ENCODE measurements around the gene KLHDC1. TPM values are rescaled to one million over a fixed set of nuclear protein-coding genes. Genes with fewer than 3 reads are reported as not detected.
A peak's percentile ranks its signal among the peaks of the same experiment; 100 is the strongest.
"Not testable (repeated sequence)": the region's sequence is repeated elsewhere in the genome, so short reads cannot be mapped to it uniquely, and the experiment has no call there.

Gene KLHDC1, protein sequence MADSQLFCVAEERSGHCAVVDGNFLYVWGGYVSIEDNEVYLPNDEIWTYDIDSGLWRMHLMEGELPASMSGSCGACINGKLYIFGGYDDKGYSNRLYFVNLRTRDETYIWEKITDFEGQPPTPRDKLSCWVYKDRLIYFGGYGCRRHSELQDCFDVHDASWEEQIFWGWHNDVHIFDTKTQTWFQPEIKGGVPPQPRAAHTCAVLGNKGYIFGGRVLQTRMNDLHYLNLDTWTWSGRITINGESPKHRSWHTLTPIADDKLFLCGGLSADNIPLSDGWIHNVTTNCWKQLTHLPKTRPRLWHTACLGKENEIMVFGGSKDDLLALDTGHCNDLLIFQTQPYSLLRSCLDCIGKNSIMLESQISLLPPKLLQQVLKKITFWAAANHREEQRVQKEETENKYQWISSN
- polyA plus RNA-seq (2014; cell fraction: cytosol; rRNA removed) = 0.36 and 0.60 TPM in 2 replicates
- 1.3 and 2.1 TPM in 2 replicates for polyA plus RNA-seq (2014; cell fraction: nucleus; rRNA removed)

DNA sequence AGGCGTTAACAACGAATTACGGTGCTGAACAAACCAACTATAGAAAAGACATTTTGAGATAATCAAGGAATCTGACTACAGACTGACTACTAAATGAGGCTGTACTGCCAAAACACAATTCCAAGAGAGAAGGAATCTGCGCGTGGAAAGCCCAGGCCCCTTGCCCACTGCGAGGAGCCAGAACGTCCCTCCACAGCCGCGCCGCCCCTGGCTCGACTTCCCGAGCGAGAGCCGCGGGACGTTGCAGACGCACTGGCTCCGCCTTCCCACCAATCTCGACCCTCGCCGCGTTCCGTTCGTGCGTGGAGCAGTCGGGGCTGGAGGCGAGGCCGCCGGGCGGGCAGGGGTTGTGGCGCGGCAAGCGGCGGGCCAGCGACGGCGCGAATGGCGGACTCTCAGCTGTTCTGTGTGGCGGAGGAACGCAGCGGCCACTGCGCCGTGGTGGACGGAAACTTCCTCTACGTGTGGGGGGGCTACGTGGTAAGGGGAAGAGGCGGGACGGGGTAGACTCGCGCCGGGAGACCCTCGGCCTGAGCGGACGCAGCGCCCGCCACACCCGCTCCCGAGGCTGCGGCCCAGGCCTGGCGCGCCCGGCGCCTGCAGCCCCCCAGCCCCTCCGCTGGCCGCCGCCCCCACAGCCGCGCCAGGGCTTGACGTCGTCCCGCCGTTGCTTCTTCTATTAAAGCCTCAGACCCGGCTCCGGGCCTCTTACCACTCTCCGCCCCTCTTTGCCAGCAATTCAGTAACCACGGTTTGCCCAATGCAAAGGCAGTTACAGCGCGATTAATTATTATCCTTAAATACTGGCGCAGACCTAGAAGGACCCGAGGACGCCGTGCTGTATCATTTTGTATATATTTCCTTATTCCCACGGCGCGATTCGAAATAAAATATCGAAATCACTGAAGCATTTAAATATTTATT, at the start of gene KLHDC1:
Gene KLHDC1 (plus strand): TSS at position 310 of the 924 bp plus-strand sequence. CDS start 75 bp downstream, at position 385.
- peak; percentile 57 for DNase-seq (ENCODE audit: low spot score)

DNA sequence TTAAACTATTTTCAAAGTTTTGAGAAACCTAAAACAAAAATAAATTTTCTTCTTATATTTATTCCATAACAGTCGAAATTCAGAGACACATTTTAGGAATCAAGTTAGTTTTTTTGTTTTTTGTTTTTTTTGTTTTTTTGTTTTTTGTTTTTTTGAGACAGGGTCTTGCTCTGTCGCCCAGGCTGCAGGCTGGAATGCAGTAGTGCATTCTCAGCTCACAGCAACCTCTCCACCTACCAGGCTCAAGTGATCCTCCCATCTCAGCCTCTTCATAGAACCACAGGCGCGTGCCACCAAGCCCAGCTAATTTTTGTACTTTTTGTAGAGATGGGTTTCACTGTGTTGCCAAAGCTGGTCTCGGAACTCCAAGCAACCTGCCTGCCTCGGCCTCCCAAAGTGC, 39.4 kb upstream of the KLHDC1 start:
- no peak for DNase-seq (ENCODE audit: low spot score)

DNA sequence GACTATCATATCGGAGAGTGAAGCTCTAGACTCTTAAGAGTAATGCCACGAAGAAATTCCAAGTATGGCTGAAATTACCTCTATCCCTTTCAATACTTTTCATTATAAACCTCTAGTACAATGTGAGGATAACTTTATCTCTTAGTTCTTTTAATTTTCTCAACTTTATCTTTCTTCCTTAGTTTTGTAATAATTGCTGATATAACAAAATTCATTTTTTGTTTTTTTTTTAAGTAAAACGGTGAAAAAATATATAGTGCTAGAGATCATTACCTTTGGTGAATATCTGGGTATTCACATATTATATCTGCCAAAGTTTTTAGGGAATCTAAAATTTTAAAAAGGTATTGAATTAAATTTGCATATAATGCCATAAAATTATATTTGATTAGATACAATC, 38.4 kb upstream of the KLHDC1 start:
- DNase-seq (ENCODE audit: low spot score) = no peak

DNA sequence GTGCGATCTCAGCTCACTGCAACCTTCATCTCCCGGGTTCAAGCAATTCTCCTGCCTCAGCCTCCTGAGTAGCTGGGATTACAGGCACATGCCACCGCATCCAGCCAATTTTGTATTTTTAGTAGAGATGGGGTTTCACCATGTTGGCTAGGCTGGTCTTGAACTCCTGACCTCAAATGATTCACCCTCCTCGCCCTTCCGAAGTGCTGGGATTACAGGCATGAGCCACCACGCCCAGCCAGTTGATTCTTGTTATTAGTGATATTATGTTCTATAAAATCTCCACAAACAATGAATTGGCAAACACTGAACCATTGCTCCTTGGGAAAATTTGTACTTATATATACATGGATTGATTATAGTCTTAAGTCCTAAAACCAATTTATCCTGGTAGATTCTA, 35.4 kb upstream of the KLHDC1 start:
- DNase-seq (ENCODE audit: low spot score) = not testable (repeated sequence)

DNA sequence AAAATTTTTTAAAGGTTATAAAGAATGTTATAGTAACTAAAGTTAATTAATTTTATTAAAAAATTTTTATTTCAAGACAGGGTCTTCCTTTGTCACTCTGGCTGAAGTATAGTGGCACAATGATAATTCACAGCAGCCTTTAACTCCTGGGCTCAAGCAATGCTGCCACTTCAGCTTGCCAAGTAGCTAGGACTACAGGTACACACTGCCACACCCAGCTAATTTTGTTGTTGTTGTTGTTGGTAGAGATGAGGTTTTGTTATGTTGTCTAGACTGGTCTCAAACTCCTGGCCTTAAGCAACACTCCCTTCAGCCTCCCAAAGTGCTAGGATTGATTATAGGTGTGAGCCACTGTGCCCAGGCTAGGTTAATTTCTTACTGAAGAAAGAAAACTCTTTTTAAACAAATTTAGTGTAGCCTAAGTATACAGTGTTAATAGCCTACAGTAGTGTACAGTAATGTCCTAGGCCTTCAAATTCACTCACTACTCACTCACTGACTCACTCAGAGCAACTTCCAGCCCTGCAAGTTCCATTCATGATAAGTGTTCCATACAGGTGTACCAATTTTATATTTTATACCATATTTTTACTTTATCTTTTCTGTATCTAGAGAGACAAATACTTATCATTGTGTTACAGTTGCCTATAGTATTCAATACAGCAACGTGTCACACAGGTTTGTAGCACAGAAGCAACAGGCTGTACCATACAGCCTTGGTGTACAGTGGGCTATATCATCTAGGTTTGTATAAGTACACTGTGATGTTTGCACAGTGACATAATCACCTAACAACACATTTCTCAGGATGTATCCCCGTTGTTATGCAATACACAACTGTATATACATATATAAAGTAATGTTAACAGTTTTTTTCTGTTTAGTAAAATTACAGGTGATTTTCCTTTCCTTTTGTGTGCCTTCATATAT, 33.1 kb upstream of the KLHDC1 start:
- no peak for DNase-seq (ENCODE audit: low spot score)

DNA sequence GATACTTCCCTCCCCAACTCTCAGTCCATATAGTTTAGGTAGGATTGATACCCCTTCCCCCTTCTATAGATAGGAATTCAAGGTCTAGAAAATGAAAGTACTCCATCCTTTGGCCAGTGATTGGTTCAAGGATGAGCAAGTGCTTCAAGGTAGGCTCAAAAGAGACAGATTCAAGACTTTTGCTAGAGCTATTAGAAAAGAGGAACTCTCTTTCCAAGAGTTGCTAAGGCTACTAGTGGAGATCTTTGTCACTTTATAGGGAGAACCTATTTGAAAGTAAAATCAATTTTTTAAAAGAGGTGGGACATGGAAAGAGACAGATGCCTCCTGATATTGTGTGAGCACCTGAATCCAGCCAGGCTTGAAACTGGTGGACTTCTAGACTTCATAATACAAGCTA, 22.4 kb upstream of the KLHDC1 start:
- no peak for DNase-seq (ENCODE audit: low spot score)

DNA sequence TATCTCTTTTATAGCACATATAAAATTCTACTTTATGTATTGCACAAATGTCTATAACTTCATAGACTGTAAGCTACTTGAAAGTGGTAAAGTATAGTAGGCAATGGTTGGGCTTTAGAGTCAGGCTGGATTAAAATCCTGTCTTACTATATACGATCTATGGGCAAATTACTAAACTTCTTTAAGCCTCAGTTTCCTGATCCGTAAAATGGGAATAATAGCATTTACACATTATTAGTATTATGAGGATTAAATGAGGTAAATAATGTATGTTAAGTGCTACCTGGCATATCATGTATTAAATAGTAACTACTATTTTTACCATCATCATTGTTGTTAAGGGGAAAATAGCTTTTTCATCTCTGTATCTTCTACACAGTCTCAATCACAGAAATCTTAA, 19.3 kb upstream of the KLHDC1 start:
- DNase-seq (ENCODE audit: low spot score) = no peak

DNA sequence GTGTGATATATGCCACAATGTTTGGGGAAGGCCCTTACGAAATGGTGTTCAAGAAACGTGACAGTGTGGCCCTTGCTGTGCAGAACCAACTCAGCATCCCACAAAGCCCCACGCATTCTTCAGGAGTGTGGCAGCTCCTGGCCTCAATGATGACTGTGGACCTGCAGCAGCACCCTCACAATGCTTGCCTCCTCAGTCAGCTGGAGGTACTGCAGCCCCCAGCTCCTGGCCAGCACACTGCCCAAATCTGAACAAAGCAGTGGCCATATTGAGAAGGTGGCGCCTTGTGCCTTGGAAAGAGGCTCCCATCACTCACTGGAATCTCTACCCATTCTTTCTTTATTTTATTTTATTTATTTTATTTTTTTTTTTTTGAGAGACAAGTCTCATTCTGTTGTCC, 15.3 kb upstream of the KLHDC1 start:
- no peak for DNase-seq (ENCODE audit: low spot score)

DNA sequence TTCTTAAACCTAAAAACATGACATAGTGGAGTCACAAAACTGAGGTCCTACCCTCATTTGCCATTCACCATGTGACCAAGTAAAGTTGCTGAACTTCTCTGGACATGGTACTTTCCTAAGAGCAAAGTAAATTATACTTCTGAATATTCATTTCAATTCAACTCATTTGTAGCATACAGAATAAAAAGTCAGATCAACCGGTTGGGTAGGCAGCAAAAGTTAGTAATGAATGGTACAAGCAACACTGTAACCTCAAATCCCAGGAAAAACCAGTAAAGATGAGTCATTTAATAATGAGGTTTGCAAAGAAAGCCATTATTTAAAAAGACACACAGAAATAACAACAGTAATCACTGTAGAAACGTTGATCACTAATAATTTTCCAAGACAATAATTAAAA, 13.6 kb upstream of the KLHDC1 start:
- no peak for DNase-seq (ENCODE audit: low spot score)

DNA sequence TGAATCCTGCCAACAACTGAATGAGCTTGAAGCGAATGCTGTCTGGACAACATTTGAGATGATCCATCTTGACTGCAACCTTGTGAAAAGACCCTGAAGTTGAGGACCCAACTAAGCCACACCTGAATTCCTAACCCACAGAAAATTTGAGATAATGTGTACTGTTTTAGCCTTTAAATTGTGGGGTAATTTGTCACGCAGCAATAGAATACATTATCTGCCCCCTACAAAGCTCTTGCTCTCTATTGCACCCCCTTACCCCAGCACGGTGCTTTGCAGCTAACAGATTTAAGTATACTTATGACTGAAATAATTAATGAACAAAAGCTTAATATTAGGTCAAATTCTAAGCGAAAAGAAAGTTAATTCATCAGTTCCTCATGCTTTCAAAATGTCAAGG, 6.5 kb upstream of the KLHDC1 start:
- no peak for DNase-seq (ENCODE audit: low spot score)

DNA sequence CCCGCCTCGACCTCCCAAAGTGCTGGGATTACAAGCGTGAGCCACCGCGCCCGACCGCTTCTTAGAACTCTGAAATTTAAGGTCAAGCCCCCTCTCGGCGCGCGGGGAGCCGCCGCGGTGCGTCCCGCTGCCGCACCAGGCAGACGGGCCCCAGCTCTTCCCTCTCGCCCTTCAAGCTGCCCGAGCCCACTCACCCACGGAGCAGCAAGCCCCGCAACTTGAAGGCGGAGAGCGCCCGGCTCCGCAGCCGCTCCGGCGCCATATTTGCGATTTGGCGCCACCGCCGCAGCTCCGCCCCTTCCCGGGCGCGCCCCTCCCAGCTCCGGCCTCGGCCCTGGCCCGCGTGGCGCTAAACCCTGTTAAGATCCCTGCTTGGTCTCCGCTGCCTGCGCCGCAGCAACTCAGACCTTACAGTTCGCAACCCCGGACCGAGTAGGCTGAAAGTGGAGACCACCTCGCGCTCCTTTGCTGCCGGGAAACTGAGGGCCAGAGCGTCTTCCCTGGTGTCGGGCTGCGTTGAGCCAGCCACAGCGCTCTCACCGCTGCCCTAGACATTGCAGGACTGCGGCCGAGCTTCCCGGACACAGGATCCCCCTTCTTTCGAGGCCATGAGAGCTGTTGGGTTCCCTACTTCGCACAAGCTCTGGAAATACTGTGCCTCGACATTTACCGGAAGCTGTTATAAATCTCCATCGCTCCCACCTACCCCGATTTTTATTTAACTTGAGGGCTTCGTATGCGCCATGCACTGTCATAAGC, 4.8 kb upstream of the KLHDC1 start, which contains the start of gene POLE2:
Gene POLE2 (minus strand): TSS at position 273 of the 759 bp plus-strand sequence. CDS start 11 bp downstream, at position 262.
- DNase-seq (ENCODE audit: low spot score) = peak; percentile 83

DNA sequence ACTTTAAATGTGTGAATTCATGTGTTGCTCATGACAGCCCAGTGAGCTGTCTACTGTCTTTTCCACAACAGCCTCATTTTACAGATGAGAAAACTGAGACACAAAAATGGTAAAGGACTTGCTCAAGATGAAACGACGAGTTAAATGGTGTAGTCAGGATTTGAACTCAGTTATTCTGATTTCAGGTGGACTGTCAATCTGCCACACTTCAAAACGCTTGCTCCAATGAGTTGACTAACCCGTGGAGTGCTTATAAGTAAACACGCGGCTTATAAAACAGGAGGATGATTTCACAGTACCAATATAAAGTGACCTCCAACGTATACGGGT, 4.3 kb upstream of the KLHDC1 start:
- no peak for DNase-seq (ENCODE audit: low spot score)

DNA sequence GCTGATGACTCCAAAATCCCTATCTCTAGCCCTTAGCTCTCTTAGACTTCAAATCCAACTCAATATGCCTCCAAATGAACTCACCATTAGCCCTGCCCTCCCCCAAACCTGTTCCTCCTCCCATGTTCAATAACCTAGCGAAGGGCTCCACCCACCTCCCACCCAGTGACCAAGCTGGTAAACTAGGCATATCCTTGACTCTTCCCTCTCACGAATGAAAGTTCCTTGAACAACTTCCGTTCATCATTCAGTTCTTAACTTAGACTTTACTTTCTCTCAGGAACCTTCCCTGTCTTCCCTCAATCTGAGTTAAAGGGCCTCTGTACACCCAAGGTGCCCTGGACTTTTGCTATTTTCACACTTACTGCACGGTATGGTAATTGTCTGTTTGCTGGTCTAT, 1.9 kb upstream of the KLHDC1 start:
- no peak for DNase-seq (ENCODE audit: low spot score)

DNA sequence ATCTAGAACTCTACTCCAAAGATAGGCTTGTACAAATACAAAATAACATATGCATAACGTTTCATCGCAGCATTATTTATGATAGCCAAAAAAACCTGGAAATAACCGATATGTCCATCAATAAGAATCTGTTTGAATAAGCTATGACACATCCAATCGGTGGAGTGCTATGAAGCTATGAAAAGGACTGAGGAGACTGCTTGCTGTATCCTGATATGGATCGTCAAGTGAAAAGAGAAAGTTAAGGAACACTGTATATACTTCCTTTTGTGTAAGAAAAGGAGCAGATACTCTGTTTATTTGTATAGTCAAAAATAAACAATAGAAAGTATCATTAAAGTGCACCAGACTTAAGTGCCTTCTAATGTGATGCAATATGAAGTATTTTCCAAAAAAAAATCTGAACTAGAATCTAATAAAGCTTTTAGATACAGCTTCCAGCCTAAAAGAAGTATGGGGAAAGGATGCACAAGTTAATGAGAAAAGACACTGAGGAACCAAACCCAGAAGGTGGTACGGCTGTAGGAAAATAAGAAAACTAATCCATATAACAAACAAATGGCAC, 645 bp upstream of the KLHDC1 start:
- DNase-seq (ENCODE audit: low spot score) = no peak

DNA sequence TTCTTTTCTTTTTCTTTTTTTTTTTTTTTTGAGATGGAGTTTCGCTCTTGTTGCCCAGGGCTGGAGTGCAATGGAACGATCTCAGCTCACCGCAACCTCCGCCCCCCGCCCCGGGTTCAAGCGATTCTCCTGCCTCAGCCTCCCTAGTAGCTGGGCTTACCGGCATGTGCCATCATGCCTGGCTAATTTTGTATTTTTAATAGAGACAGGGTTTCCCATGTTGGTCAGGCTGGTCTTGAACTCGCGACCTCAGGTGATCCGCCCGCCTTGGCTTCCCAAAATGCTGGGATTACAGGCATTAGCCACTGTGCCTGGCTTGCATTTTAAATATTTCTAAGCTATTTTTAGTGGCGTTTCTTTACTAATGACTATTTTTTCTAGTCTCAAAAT, 810 bp downstream of the KLHDC1 start:
- DNase-seq (ENCODE audit: low spot score) = not testable (repeated sequence)

DNA sequence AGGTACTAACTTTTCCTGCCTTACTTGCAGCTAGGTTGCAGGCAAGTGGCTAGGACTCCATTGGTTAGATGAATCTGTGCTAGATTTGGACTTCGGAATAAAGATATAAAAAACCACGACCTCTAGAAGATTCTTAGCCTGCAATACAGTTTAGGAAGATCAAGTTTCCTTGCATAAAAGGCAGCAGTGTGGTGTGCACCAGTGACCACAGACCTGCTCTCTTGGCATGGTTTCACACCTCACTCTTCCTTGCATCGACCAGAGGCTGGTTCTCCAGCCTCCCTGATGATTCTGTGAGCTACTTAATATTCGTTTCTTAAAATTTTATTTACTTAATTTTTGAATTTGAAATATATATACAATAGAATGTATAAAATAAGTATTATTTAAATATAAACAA, 9.8 kb downstream of the KLHDC1 start:
- DNase-seq (ENCODE audit: low spot score) = no peak

DNA sequence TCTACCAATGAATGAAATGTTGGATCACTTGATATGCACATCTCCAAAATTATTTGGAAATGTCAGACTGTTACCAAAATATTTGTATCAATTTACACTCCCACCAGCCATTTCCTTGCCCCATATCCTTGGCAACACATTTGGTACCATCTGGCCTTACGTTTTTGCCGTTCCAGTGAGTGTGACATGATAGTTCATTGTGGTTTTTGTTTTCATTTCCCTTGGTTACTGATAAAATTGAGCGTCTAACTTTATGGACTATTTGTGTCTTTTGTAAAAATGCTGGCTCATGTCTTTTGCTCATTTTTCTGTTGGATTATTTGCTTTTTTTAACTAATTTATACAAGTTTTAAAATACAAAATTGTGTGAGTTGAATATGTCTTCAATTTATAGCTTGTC, 11.0 kb downstream of the KLHDC1 start:
- DNase-seq (ENCODE audit: low spot score) = no peak

DNA sequence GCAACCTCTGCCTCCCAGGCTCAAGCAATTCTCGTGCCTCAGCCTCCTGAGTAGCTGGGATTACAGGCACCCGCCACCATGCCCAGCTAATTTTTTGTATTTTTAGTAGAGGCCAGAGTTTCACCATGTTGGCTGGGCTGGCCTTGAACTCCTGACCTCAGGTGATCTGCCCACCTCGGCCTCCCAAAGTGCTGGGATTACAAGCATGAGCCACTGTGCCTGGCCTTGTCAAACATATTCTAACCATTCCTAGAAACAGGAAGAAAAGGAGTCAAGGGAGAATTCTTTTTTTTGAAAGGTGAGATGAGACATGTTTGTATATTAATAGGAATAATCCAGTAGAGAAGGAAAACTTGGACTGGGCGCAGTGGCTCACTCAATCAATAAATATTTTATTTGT, 11.6 kb downstream of the KLHDC1 start:
- DNase-seq (ENCODE audit: low spot score) = not testable (repeated sequence)

DNA sequence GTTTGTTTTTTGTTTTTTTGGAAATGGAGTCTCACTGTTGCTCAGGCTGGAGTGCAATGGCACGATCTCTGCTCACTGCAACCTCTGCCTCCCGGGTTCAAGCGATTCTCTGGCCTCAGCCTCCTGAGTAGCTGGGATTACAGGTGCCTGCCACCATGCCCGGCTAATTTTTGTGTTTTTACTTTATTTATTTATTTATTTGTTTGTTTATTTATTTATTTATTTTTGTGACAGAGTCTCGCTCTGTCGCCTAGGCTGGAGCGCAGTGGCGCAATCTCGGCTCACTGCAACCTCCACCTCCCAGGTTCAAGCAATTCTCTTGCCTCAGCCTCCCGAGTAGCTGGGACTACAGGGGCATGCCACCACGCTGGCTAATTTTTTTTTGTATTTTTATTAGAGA, 18.1 kb downstream of the KLHDC1 start:
- DNase-seq (ENCODE audit: low spot score) = not testable (repeated sequence)

DNA sequence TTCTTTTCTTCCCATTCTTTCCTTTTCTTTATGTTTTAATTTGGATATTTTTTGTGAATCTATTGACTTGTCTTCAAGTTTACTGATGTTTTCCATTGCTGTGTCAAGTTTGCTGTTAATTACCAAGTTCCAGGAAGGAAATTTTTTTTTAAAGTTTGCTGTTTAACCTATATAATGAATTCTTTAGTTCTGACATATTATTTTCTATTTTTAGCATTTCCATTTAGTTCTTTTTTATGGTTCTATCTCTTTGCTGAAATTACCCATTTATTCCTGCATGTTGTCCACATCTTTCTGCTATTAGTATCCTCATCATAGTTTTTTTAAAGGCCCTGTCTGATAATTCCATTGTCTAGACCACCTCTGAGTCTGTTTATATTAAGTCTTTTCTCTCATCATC, 27.8 kb downstream of the KLHDC1 start:
- DNase-seq (ENCODE audit: low spot score) = no peak
